K562 (cell line): Measurements from ENCODE around the gene SIGLEC14. TPM values are rescaled to one million over a fixed set of nuclear protein-coding genes. Genes with fewer than 3 reads are reported as not detected.

ENCODE experiments used
- ARID3B ChIP-seq: fragments of 250-450 bp; sonication (Bioruptor Pico); IDR thresholded peaks from 2 replicates; pipeline ENCODE4 v1.4.0; 2020; ENCODE audit warnings: borderline replicate concordance
- ATF4 ChIP-seq: fragments of 450-650 bp; formaldehyde crosslinking; IDR thresholded peaks from 2 replicates; pipeline ENCODE4 v1.4.0; 2022; ENCODE audit warnings: mild to moderate bottlenecking, moderate library complexity
- DIDO1 ChIP-seq: fragments of 450-650 bp; IDR thresholded peaks from 2 replicates; pipeline ENCODE4 v1.6.1; 2016; ENCODE audit warnings: low read depth, missing biosample characterization, missing genetic modification characterization
- GMEB1 ChIP-seq: fragments of 250-450 bp; sonication (Bioruptor Pico); IDR thresholded peaks from 2 replicates; pipeline ENCODE4 v1.4.0; 2020; ENCODE audit warnings: mild to moderate bottlenecking
- HNRNPUL1 ChIP-seq: fragments of 200-400 bp; formaldehyde crosslinking; IDR thresholded peaks from 2 replicates; pipeline ENCODE4 v1.6.1; 2017; ENCODE audit warnings: low read length
- KAT8 ChIP-seq: fragments of 450-650 bp; IDR thresholded peaks from 2 replicates; pipeline ENCODE4 v1.6.1; 2016; ENCODE audit warnings: low read depth, mild to moderate bottlenecking
- MCM3 ChIP-seq: fragments of 450-650 bp; IDR thresholded peaks from 2 replicates; pipeline ENCODE4 v1.6.1; 2016
- RAD21 ChIP-seq, 2 experiments: fragments of 250-450 bp in 1 of 2; fragments of 450-650 bp in 1 of 2; sonication (Bioruptor Pico) in 1 of 2; formaldehyde crosslinking in 1 of 2; IDR thresholded peaks in 1 of 2; conservative IDR thresholded peaks in 1 of 2; 2 replicates each; pipeline versions ENCODE4 v1.4.0 to v1.8.0; 2020 to 2022; ENCODE audit warnings: mild to moderate bottlenecking in 2 of 2, moderate library complexity in 1 of 2
- ZBTB40 ChIP-seq, 2 experiments: fragments of 450-650 bp in 1 of 2; sonication (generic) in 1 of 2; formaldehyde crosslinking in 1 of 2; IDR thresholded peaks; 2 replicates each; pipeline versions ENCODE4 v1.7.1 to v1.9.0; 2016 to 2022; ENCODE audit warnings: inconsistent platforms in 1 of 2, mild to moderate bottlenecking in 1 of 2, missing genetic modification reagents in 1 of 2
- polyA plus RNA-seq, 8 experiments: library from polyadenylated mRNA; depleted of rRNA in 4 of 8; stranded (reverse) in 5 of 8; unstranded in 3 of 8; fragments of >200 nt; fragmentation: Nextera tagmentation in 2 of 8; fragmentation: Illumina TruSeq in 1 of 8; extraction: Ambion mirVana in 2 of 8; extraction: Trizol in 1 of 8; gene quantifications; 2 replicates each; pipeline versions ENCODE4 v1.2.1 to v1.2.3, GENCODE V29; 2011 to 2014; ENCODE audit warnings: inconsistent platforms in 1 of 8, missing spikeins in 1 of 8
- total RNA-seq, 7 experiments: library from RNA; depleted of rRNA in 6 of 7; stranded (reverse); fragments of >200 nt in 6 of 7; fragmentation: Illumina TruSeq in 2 of 7; extraction: Trizol in 2 of 7; gene quantifications; 2 replicates each; pipeline versions ENCODE4 v1.2.1 to v1.2.3, GENCODE V29; 2011 to 2021; ENCODE audit warnings: low replicate concordance in 1 of 7

SIGLEC14 gene
- total and polyA plus RNA-seq, 9 of the 15 experiments (the other 6 are each of a cell fraction or from before 2014, with no cell fraction given): not detected

- TF ChIP-seq ATF4 (no peak), KAT8 (no peak), HNRNPUL1 (no peak), MCM3 (peak; percentile 41; the same call in 1 of the 2 replicates), ZBTB40 (IDR thresholded peaks at IDR 0.05) (peak; percentile 76), ZBTB40 (CRISPR knock-in tag; IDR thresholded peaks at IDR 0.05) (no peak), RAD21 (CRISPR knock-in tag; conservative IDR thresholded peaks at IDR 0.05 in 1 of 2, IDR thresholded peaks at IDR 0.05 in 1 of 2) (no peak), DIDO1 (tag) (peak; percentile 45; the same call in 1 of the 2 replicates), ARID3B (CRISPR knock-in tag) (no peak), GMEB1 (CRISPR knock-in tag) (0 out of 2 replicates have a peak, but pooled peaks have one; percentile 9)
These were observed 42.3 kb upstream of the SIGLEC14 start (continued) for GRCh38 chr19:51688671-51689571.
